Measurements from ENCODE around the gene CHD9.

Gene CHD9

GRCh38 chr16:53187775-53188174, 133.0 kb downstream of the CHD9 start:
- no peak for TF ChIP-seq CTCF (IDR thresholded peaks at IDR 0.05; ENCODE audit: insufficient read depth, low read length, poor library complexity, severe bottlenecking)
- no peak for DNase-seq (ENCODE audit: extremely low read depth, insufficient read length)
- Histone ChIP-seq H3K36me3 (ENCODE audit: control insufficient read depth, insufficient read depth, low read length) (peaks cover 5% of the 10 kb centered on the region), H3K4me3 (replicated peaks; ENCODE audit: low read depth, low read length) (no peak overlapping the region), H3K27me3 (replicated peaks; ENCODE audit: control insufficient read depth, insufficient read depth, low read length) (no peaks in the 10 kb centered on the region)

- TF ChIP-seq CTCF (IDR thresholded peaks at IDR 0.05; ENCODE audit: insufficient read depth, low read length, poor library complexity, severe bottlenecking) = no peak
- H3K27me3 ChIP-seq (replicated peaks; ENCODE audit: control insufficient read depth, insufficient read depth, low read length) = no peaks in the 10 kb centered on the region
- no peaks in the 10 kb centered on the region for H3K36me3 ChIP-seq (ENCODE audit: control insufficient read depth, insufficient read depth, low read length)
- no peak for DNase-seq (ENCODE audit: extremely low read depth, insufficient read length)
- no peak overlapping the region for H3K4me3 ChIP-seq (replicated peaks; ENCODE audit: low read depth, low read length)
Observed at GRCh38 chr16:53191413-53191812, 136.6 kb downstream of the CHD9 start.

GRCh38 chr16:53198933-53199332, 144.1 kb downstream of the CHD9 start:
- TF ChIP-seq CTCF (IDR thresholded peaks at IDR 0.05; ENCODE audit: insufficient read depth, low read length, poor library complexity, severe bottlenecking) = no peak
- H3K36me3 ChIP-seq (ENCODE audit: control insufficient read depth, insufficient read depth, low read length) = no peaks in the 10 kb centered on the region

GRCh38 chr16:53201900-53202299, 147.1 kb downstream of the CHD9 start:
- no peaks in the 10 kb centered on the region for H3K27me3 ChIP-seq (replicated peaks; ENCODE audit: control insufficient read depth, insufficient read depth, low read length)
- H3K36me3 ChIP-seq (ENCODE audit: control insufficient read depth, insufficient read depth, low read length) = no peaks in the 10 kb centered on the region
- no peak for DNase-seq (ENCODE audit: extremely low read depth, insufficient read length)
- no peak overlapping the region for H3K4me3 ChIP-seq (replicated peaks; ENCODE audit: low read depth, low read length)
- TF ChIP-seq CTCF (IDR thresholded peaks at IDR 0.05; ENCODE audit: insufficient read depth, low read length, poor library complexity, severe bottlenecking) = no peak

More at GRCh38 chr16:53198933-53199332, 144.1 kb downstream of the CHD9 start:
- no peaks in the 10 kb centered on the region for H3K27me3 ChIP-seq (replicated peaks; ENCODE audit: control insufficient read depth, insufficient read depth, low read length)
- DNase-seq (ENCODE audit: extremely low read depth, insufficient read length) = no peak
- no peak overlapping the region for H3K4me3 ChIP-seq (replicated peaks; ENCODE audit: low read depth, low read length)

GRCh38 chr16:53202398-53202797, 147.6 kb downstream of the CHD9 start:
- no peak overlapping the region for H3K4me3 ChIP-seq (replicated peaks; ENCODE audit: low read depth, low read length)
- TF ChIP-seq CTCF (IDR thresholded peaks at IDR 0.05; ENCODE audit: insufficient read depth, low read length, poor library complexity, severe bottlenecking) = no peak
- no peak for DNase-seq (ENCODE audit: extremely low read depth, insufficient read length)
- no peaks in the 10 kb centered on the region for H3K36me3 ChIP-seq (ENCODE audit: control insufficient read depth, insufficient read depth, low read length)
- no peaks in the 10 kb centered on the region for H3K27me3 ChIP-seq (replicated peaks; ENCODE audit: control insufficient read depth, insufficient read depth, low read length)

Data from GM06990 (cell line).